Mononuclear cell (primary cell): Measurements from ENCODE around the gene ANXA4. TPM values are rescaled to one million over a fixed set of nuclear protein-coding genes. Genes with fewer than 3 reads are reported as not detected.
"Not testable (repeated sequence)": the region's sequence is repeated elsewhere in the genome, so short reads cannot be mapped to it uniquely, and the experiment has no call there.

Experiments
- H3K27me3 ChIP-seq: 2 replicates; pipeline ENCODE4 v1.6.0; 2011; ENCODE audit warnings: low read length, control low read depth; ENCODE audit not compliant: insufficient read depth
- H3K4me1 ChIP-seq: 2 replicates; pipeline ENCODE4 v1.5.1; 2011; ENCODE audit warnings: mild to moderate bottlenecking, low read length, control low read depth; ENCODE audit not compliant: insufficient read depth
- H3K4me3 ChIP-seq: 2 replicates; pipeline ENCODE4 v1.5.1; 2011; ENCODE audit warnings: mild to moderate bottlenecking, low read length, moderate library complexity
- H3K9me3 ChIP-seq: 2 replicates; pipeline ENCODE4 v1.5.1; 2011; ENCODE audit warnings: low read depth, mild to moderate bottlenecking, control low read depth, low read length
- total RNA-seq: library from RNA; depleted of rRNA; stranded (reverse); fragments of >200 nt; gene quantifications from one replicate; pipeline ENCODE4 v1.2.3, GENCODE V29; 2012

The ANXA4 gene
- total RNA-seq, 1 donor: 6.0 TPM

DNA sequence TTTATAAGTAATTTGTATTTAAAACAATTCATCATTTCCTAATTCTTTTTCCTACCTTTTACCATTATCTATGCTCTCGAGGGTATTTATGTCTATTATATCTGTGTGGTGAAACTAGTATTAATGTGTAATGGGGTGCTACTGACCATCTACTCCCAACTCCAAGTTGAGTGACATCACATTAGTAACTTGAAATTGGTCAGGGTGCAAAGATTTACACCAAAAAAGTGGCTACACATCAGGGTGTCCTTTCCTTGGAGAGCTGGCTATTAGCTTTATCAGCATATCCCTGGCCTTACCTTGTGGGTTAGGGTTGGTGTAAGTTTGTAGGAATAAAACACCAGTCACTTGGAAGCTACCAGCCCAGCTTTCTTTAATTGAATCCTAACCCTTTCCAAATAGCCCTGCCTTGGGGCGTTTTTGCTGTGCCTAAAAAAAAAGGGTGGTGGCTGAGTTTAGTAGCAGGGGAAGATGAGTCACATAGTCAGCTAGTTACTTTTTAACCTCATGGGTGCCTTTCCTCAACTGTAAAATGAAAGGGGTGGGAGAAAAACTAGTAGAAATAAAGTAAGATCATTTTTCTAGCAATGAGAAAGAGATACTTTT, 14.0 kb downstream of the ANXA4 start:
- peaks cover 43% of the 10 kb centered on the region for H3K4me1 ChIP-seq
- H3K9me3 ChIP-seq: no peaks in the 10 kb centered on the region
- H3K4me3 ChIP-seq: no peak overlapping the region
- H3K27me3 ChIP-seq: no peaks in the 10 kb centered on the region

DNA sequence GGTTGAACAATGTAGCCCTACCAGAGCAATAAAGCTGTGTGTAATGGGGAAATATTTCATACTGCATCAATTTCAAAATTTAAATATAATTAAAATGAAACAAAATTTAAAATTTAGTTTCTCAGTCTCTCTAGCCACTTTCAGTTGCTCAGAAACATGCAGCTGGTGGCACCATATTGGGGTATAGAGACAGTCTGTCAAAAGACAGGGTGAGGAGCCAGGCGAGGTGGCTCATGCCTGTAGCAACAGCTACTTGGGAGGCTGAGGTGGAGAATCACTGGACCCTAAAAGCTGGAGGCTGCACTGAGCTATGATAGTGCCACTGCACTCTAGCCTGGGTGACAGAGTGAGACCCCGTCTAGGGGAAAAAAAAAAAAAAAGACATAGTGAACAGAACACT, 20.1 kb downstream of the ANXA4 start:
- H3K9me3 ChIP-seq: no peaks in the 10 kb centered on the region
- no peaks in the 10 kb centered on the region for H3K27me3 ChIP-seq
- H3K4me1 ChIP-seq: peaks cover 38% of the 10 kb centered on the region
- no peak overlapping the region for H3K4me3 ChIP-seq

DNA sequence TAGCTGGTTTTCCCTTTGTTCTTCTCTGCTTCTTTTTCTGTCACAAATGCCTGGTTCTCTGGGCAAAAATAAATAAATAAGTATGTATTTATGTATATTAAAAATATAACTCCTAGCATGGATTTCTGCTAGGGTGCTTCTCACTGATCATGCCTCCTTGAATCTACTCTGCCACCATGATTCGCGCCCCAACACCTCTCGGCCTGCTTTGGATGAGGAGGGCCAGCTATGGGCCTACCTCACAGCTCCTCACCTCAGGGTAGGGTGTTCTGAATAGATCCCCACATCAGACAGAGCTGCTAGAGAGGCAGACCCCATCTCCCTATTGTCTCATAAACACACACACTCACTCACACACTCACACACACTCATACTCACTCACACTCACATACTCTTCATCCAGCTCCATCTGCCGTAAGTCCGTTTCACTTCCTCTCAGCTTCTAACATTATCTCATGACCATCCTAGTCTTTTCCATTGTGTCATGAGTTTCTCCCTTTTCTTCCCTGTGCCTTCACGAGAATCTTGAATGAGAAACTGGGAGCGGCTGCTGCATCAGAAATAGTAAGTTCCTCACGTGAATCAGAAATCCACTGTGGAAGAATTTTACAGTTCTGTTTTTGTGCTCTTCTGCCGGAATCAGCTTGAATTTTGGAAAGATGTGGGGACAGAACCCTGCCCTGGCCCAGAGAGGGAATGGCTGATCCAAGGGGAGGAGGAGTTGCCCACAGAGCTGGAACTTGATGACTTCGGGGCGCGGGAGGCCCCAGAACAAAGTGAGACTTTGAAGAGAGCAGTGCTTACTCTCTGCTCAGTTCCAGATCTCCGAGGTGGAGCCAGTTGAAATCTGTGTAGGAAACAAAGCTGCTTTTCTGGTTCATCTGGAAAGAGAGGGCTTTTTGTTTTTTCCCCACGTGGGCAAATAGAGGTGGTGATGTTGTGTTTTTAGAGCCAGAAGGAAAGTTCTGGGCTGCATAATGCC, 20.9 kb downstream of the ANXA4 start:
- H3K4me3 ChIP-seq: no peak overlapping the region
- no peaks in the 10 kb centered on the region for H3K27me3 ChIP-seq
- no peaks in the 10 kb centered on the region for H3K9me3 ChIP-seq
- peaks cover 43% of the 10 kb centered on the region for H3K4me1 ChIP-seq

DNA sequence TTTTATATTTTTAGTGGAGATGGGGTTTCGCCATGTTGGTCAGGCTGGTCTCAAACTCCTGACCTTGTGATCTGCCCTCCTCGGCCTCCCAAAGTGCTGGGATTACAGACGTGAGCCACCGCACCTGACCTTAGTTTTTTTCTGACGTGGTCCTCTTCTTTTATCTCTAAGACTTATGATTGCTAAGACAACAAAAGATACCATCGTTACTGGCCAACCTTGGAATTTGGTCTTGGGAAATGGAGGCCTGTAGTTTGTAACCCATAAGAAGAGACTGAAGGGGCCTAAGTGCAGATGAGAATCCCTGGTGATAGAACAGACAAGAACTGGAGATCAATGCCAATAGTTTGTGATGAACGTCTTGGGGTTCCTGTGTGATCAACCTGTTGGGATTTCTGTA, 21.9 kb downstream of the ANXA4 start:
- not testable (repeated sequence) for H3K9me3 ChIP-seq, H3K4me3 ChIP-seq, H3K27me3 ChIP-seq
- H3K4me1 ChIP-seq: peaks cover 49% of the 10 kb centered on the region

DNA sequence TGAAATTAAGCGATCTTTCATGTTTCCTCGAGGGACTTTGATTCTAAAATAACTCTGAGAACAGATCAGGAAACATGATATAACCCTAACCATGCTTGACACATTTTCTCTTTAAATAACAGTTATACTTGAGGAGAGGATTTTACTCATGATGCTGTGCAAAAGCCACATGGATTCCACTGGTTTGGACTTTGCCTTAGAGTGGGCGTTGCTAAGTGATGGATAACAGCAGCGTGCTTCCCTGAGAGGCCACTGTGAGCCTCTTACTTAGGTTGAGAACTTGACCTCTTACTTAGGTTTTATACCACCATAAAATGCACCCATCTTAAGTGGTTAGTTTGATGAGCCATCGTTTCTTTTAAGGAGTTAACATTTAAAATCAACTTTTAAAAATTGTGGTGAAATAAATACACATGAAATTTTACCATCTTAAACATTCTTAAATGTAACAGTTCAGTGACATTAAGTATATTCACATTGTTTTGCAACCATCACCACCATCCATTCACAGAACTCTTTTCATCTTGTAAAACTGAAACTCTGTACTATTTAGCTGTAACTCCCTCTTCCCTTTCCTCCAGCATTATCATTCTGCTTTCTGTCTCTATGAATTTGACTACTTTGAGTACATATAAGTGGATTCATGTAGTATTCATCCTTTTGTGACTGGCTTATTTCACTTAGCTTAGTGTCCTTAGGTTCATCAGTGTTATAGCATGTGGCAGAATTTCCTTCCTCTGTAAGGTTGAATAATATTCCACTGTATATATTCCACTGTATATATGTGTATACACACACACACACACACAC, 22.6 kb downstream of the ANXA4 start:
- Histone ChIP-seq H3K9me3 (no peaks in the 10 kb centered on the region), H3K4me3 (no peak overlapping the region), H3K27me3 (no peaks in the 10 kb centered on the region), H3K4me1 (peaks cover 56% of the 10 kb centered on the region)

DNA sequence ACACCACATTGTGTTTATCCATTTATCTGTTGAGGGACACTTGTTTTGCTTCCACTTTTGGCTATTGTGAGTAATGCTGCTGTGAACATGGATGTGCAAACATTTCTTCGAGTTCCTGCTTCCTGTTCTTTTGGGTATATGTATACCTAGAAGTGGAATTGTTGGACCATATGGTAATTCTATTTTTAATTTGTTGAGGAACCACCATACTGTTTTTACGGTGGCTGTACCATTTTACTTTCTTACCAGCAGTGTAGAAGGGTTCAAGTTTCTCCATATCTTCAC, 23.1 kb downstream of the ANXA4 start:
- no peak overlapping the region for H3K4me3 ChIP-seq
- no peaks in the 10 kb centered on the region for H3K9me3 ChIP-seq
- peaks cover 61% of the 10 kb centered on the region for H3K4me1 ChIP-seq
- no peaks in the 10 kb centered on the region for H3K27me3 ChIP-seq

DNA sequence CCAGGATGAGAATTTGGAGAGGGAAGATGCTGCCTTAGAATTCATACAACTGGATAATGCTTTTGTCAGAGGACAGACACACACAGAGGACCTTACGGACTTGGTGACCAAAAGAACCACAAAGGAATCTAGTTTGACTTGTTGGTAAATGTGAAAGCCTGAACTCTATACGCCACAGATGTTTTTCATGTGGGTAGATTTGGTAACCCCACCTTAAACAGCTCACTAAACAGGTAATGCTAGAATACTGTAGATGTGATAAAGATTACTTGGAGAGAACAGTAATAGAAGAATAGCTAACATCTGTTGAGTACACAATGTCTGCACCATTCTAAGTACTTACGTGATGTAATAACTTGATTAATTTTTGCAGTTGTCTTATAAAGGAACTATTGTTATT, 24.1 kb downstream of the ANXA4 start:
- Histone ChIP-seq H3K4me3 (no peak overlapping the region), H3K27me3 (no peaks in the 10 kb centered on the region), H3K4me1 (peaks cover 71% of the 10 kb centered on the region), H3K9me3 (no peaks in the 10 kb centered on the region)

DNA sequence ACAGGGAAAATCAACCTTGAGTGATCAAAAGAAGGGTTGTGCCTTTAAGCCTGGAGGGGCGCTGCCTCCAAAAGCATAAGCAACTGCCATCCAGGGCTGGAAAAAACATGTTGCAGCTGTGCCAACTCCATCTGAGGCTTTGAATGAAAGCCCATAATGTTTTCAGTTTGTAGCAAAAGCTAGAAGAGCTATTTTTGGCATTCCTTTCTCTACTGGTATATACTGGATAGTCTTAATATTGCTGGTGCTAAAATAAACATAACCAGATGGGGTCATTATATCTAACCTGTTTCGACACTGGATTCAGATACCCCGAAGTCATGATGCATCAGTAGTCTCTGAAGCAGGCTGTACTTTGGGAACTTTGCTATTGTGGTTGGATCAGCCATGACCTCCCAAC, 25.1 kb downstream of the ANXA4 start:
- no peaks in the 10 kb centered on the region for H3K9me3 ChIP-seq
- no peak overlapping the region for H3K4me3 ChIP-seq
- H3K4me1 ChIP-seq: peaks cover 75% of the 10 kb centered on the region
- no peaks in the 10 kb centered on the region for H3K27me3 ChIP-seq

DNA sequence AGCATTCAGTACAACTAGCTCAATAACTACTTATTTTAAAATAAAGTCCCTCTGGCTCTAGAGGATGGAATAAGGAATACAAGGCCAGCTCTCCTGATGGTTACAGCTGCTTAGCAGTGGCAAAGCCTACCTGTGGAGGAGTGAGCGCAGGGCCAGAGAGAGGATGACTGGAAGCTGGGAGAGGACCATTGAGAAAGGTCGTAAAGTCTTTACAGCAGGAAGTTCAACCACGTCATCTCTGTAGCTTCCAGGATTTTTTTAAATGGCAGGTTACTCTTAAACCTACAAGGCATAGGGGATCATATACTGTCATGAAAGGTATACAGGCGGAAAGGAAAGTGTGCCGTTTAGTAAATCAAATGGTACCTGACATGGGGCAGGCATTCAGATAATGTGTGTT, 26.3 kb downstream of the ANXA4 start:
- H3K4me1 ChIP-seq: peaks cover 66% of the 10 kb centered on the region
- no peaks in the 10 kb centered on the region for H3K27me3 ChIP-seq
- H3K4me3 ChIP-seq: no peak overlapping the region
- no peaks in the 10 kb centered on the region for H3K9me3 ChIP-seq

DNA sequence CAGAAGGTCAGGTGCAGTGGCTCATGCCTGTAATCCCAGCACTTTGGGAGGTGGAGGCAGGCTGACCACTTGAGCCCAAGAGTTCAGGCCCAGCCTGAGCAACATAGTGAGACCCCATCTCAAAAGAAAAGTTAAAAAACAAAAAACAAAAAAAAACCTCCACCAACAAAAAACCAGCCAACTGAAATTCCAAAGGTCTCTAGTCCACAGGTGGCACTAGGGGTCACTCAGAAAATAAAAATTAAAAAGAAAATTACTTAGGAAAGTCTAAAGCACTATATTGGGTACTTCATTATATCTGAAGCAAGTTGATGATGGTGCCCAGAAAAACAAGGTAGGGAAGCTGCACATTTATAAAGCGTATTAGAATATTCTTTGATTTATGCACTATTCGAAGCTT, 26.9 kb downstream of the ANXA4 start:
- H3K9me3 ChIP-seq: no peaks in the 10 kb centered on the region
- H3K4me3 ChIP-seq: no peak overlapping the region
- H3K4me1 ChIP-seq: peaks cover 70% of the 10 kb centered on the region
- no peaks in the 10 kb centered on the region for H3K27me3 ChIP-seq

DNA sequence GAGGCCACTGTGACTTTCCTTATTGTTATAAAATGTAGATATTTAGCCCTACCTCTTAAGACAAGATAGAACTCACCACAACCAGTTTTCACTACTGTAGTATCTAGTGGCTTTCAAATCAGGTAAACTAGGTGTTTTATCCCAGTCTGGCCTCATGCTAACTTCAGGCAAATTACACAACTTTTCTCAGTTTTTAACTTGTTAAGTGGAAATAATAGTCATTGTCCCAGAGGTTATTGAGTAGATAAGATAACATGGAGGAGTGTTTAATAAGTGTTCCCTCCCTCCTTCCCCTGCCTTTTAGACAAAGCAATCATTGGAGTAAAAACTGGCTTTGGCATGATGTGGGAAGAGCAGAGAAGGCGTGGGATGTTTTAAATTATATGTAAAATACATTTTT, 27.3 kb downstream of the ANXA4 start:
- H3K4me1 ChIP-seq: peaks cover 70% of the 10 kb centered on the region
- H3K4me3 ChIP-seq: no peak overlapping the region
- H3K27me3 ChIP-seq: no peaks in the 10 kb centered on the region
- H3K9me3 ChIP-seq: no peaks in the 10 kb centered on the region

DNA sequence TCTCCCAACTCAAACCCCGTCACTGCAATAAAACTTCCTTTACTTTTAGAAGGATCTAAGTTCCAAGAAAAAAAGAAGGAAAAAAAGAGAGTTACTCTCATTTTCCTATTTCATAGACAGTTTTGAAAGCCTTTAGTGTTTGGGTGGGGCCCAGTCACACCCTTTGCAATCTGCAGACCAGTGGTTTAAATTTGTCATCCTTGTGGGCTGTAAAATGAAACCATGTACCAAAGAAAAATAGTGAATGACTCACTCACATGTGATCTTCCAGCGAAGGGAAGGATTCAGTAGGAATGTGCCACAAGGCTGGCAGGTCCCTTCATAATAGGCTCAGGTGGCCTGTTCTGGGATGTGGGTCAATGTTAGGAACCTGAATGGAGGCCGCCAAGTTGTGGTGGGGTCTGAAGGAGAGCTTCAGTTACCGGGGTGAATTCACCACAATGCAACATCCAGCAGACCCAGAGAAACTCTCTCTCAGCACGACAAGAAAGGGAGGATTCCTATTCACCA, 28.3 kb downstream of the ANXA4 start:
- Histone ChIP-seq H3K9me3 (no peaks in the 10 kb centered on the region), H3K4me3 (no peak overlapping the region), H3K4me1 (peaks cover 74% of the 10 kb centered on the region), H3K27me3 (no peaks in the 10 kb centered on the region)

DNA sequence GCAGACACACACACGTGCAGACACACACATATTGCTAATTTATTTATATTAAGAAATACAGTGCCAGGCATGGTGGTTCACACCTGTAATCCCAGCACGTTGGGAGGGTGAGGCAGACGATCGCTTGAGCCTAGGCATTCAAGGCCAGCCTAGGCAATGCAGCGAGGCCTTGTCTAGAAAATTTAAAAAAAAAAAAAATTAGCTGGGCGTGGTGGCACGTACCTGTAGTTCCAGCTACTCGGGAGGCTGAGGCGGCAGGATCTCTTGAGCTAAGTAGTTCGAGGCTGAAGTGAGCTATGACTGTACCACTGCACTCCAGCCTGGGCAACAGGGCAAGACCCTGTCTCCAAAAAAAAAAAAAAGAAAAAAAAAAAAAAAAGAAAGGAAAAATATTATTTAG, 28.8 kb downstream of the ANXA4 start:
- H3K27me3 ChIP-seq: no peaks in the 10 kb centered on the region
- H3K9me3 ChIP-seq: no peaks in the 10 kb centered on the region
- H3K4me1 ChIP-seq: peaks cover 74% of the 10 kb centered on the region
- no peak overlapping the region for H3K4me3 ChIP-seq

DNA sequence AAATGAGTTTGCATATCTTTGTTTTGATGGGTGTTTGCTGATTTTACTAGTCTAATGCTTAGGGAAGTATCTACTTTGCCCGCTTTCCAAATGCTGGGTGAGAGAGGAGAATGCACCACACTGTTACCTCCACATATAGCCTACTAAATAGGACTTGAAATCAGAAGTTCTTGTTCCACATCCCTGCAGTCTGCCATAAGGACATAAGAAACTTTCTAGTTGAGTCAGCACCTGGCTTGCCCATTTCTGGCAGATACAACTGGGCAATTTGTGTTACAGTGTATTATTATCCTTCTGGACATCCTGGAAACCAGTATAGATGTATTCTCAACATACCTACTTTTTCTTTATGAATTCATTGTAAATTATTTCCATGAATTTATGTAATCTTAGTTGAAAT, 29.5 kb downstream of the ANXA4 start:
- Histone ChIP-seq H3K9me3 (no peaks in the 10 kb centered on the region), H3K4me1 (peaks cover 76% of the 10 kb centered on the region), H3K4me3 (no peak overlapping the region), H3K27me3 (no peaks in the 10 kb centered on the region)

DNA sequence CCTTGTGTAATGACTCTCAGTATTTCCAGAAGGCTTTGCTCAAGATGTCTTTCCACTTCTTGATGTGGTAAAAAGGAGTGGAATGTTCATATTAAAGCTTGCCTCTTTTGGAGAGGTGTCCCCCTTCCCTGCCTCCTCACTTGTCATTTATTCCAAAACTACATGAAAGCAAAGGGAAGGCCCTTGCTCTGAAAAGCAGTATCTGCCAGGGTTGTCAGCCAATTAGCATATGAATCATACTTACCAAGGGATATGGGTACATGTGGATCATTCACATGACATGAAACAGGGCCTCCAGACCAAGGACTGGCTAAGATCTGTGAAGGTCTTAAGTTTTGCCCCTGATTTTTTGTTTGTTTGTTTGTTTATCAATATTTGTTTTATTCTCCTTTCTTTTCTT, 31.3 kb downstream of the ANXA4 start:
- peaks cover 75% of the 10 kb centered on the region for H3K4me1 ChIP-seq
- no peak overlapping the region for H3K4me3 ChIP-seq
- H3K9me3 ChIP-seq: no peaks in the 10 kb centered on the region
- H3K27me3 ChIP-seq: no peaks in the 10 kb centered on the region
